ENCODE data around the gene SLC25A22. TPM values are rescaled to one million over a fixed set of nuclear protein-coding genes. Genes with fewer than 3 reads are reported as not detected.

SLC25A22 gene
- total RNA-seq, 1 experiment from 2014 or later, result 11.1 TPM

GRCh38 chr11:776263-776560 lies 21.9 kb downstream of the SLC25A22 start:
- no peak overlapping the region for H3K27ac ChIP-seq
- DNase-seq (ENCODE audit: low read depth in 1 of 2, low spot score in 2 of 2), result no peak

GRCh38 chr11:774873-775592 lies 23.0 kb downstream of the SLC25A22 start:
- Histone ChIP-seq H3K9me3 (replicated peaks) (no peaks in the 10 kb centered on the region), H3K27me3 (replicated peaks) (no peaks in the 10 kb centered on the region), H3K4me3 (no peak overlapping the region), H3K36me3 (peaks cover 15% of the 10 kb centered on the region), H3K4me1 (replicated peaks) (peaks cover 9% of the 10 kb centered on the region), H3K27ac (no peak overlapping the region)
- DNase-seq (ENCODE audit: low read depth in 1 of 2, low spot score in 2 of 2), result peak in 1 of 2 experiments; percentile 37

More at GRCh38 chr11:776263-776560, 21.9 kb downstream of the SLC25A22 start:
- Histone ChIP-seq H3K27me3 (replicated peaks) (no peaks in the 10 kb centered on the region), H3K36me3 (peaks cover 6% of the 10 kb centered on the region), H3K4me3 (peak overlapping the region; percentile 87), H3K9me3 (replicated peaks) (no peaks in the 10 kb centered on the region), H3K4me1 (replicated peaks) (peaks cover 9% of the 10 kb centered on the region)

GRCh38 chr11:773830-774229 lies 24.3 kb downstream of the SLC25A22 start:
- H3K9me3 ChIP-seq (replicated peaks), result no peaks in the 10 kb centered on the region
- DNase-seq (ENCODE audit: low read depth in 1 of 2, low spot score in 2 of 2), result no peak
- no peak overlapping the region for H3K27ac ChIP-seq
- H3K4me3 ChIP-seq, result no peak overlapping the region
- H3K4me1 ChIP-seq (replicated peaks), result peaks cover 9% of the 10 kb centered on the region
- peaks cover 12% of the 10 kb centered on the region for H3K36me3 ChIP-seq
- H3K27me3 ChIP-seq (replicated peaks), result no peaks in the 10 kb centered on the region

- no peak for DNase-seq (ENCODE audit: low read depth in 1 of 2, low spot score in 2 of 2)
- H3K27me3 ChIP-seq (replicated peaks), result no peaks in the 10 kb centered on the region
- H3K36me3 ChIP-seq, result peaks cover 12% of the 10 kb centered on the region
- no peaks in the 10 kb centered on the region for H3K9me3 ChIP-seq (replicated peaks)
- H3K27ac ChIP-seq, result no peak overlapping the region
- peaks cover 8% of the 10 kb centered on the region for H3K4me1 ChIP-seq (replicated peaks)
- H3K4me3 ChIP-seq, result no peak overlapping the region
Measured at GRCh38 chr11:773425-773824, 24.7 kb downstream of the SLC25A22 start.

DNA sequence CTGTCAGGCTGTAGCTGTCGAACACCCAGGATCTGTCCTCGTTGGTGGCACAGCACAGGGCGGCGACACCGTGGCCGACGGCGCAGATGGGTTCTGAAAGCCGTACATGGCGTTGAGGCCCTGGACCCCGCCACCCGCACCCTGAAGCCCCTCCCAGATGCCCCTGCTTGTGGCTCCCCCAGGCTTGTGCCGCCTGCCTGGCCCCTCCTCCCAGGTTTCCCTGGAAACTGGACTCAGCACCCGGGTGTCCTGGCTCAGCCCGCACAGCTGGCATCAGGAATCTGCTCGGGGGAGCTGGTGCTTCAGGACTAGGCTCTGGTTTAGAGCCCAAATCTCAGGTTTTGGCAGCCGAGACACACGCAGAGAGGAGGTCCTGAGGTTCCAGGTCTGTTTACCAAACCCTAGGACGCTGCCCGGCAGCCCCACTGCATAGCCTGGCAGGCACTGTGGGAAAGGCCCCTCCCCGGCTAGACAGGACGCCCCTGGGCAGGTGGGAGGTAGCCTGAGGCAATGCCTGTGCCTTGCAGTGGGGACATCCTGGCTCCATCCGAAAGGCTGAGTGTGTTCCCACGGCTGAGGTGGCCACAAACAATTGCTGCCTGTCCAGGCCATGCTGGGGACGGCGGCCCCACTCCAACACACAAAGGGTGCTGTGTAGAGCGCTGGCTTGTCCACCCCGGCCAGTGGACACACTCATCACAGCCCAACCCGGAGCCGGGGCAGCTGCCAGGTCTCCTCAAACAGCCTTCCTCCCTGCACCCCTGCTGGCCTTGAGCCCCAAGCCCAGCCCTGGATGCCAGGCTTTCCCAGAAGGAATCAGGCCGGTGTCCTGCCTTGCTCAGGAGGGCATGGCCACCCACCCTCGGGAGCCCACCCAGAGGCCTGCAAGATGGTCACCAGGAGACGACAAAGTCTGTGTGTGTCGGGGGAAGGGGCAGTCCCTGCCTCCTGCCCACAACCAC lies 25.4 kb downstream of the SLC25A22 start:
- peak in 1 of 2 experiments; percentile 25 for DNase-seq (ENCODE audit: low read depth in 1 of 2, low spot score in 2 of 2)
- Histone ChIP-seq H3K27me3 (replicated peaks) (no peaks in the 10 kb centered on the region), H3K4me3 (no peak overlapping the region), H3K9me3 (replicated peaks) (no peaks in the 10 kb centered on the region), H3K4me1 (replicated peaks) (0 out of 2 replicates have a peak, but pooled peaks cover 4% of the 10 kb centered on the region), H3K27ac (no peak overlapping the region), H3K36me3 (peaks cover 12% of the 10 kb centered on the region)

DNA sequence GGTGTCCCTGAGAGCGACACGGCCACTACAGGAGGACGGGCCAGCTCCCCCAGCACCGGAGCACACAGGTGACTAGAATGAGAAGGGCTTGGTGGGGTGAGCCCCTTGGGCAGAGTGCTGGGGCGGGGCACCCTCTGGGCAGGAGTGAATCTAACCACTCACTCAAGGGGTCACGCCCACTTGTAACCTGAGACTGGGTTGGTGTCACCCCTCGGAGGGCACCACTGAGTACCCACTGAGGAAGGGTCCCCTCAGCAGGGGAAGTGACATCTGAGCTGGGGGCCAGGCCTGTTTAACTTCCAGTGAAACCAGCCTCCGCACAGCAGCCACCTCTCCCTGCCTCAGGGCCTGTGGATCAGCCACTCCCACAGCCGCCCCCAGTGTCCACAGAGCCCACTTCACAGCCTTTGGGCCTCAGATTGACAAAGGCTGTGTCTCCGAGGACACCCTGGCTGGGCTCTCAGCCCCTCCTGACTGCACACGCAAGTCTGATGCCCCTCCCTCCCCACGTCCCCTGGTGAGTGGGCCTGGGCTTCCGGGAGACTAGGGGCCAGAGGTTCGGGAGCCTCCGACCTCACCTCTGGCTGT lies 26.4 kb downstream of the SLC25A22 start:
- H3K36me3 ChIP-seq, result peaks cover 12% of the 10 kb centered on the region
- no peaks in the 10 kb centered on the region for H3K27me3 ChIP-seq (replicated peaks)
- DNase-seq (ENCODE audit: low read depth in 1 of 2, low spot score in 2 of 2), result peak in 1 of 2 experiments; percentile 28
- H3K4me1 ChIP-seq (replicated peaks), result 0 out of 2 replicates have a peak, but pooled peaks cover 4% of the 10 kb centered on the region
- H3K27ac ChIP-seq, result no peak overlapping the region
- H3K4me3 ChIP-seq, result no peak overlapping the region
- no peaks in the 10 kb centered on the region for H3K9me3 ChIP-seq (replicated peaks)

DNA sequence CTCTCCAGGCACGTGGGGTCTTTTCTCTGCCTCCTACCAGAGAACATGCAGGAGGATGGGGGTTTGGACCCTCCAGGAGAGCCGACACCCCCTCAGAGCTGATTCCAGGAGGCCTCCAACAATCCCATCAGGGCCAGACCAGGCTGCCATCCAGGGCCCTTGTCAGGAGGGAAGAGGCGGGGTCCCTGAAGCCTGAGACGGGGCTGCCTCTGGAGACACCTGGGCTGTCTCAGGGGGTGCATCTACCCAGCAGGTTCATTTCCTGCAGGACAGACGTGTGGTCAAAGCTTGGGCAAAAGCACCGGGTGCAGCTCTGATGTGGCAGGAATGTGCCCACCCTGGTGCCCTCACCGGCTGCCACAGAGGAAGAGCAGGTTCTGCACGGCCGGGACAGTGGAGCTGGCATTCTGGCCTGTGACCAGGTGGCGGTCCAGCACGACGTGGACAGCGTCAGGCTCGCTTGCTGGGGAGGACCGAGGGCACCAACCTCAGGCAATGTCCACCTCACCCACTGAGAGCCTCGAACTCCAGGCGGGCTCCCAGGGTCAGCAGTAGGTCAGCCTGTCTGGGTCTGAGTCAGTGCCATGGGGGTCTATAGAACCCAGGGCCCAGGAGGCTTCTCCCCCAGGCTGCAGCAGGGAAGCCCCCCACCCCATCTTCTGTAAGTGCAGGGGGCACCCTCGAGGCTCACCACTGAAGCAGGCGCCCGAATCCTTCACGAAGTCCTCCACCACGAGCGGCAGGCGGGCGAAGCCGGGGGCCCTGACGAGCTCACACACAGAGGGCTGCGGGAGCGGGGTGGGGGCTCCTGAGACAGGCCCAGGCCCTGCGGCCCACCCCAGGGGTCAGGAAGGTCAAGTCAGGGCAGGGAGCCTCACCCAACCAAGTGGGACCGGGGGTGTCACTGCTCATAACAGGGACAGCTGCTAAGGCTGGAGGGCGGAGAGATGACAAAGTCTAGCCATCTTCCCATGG lies 27.2 kb downstream of the SLC25A22 start:
- Histone ChIP-seq H3K27me3 (replicated peaks) (no peaks in the 10 kb centered on the region), H3K9me3 (replicated peaks) (no peaks in the 10 kb centered on the region), H3K36me3 (peaks cover 14% of the 10 kb centered on the region), H3K4me3 (no peak overlapping the region), H3K4me1 (replicated peaks) (0 out of 2 replicates have a peak, but pooled peaks cover 4% of the 10 kb centered on the region), H3K27ac (no peak overlapping the region)
- DNase-seq (ENCODE audit: low read depth in 1 of 2, low spot score in 2 of 2), result peak in 1 of 2 experiments; percentile 26

GRCh38 chr11:769887-770641 lies 28.0 kb downstream of the SLC25A22 start:
- Histone ChIP-seq H3K9me3 (replicated peaks) (no peaks in the 10 kb centered on the region), H3K4me3 (no peak overlapping the region), H3K27ac (no peak overlapping the region), H3K4me1 (replicated peaks) (no peaks in the 10 kb centered on the region), H3K27me3 (replicated peaks) (no peaks in the 10 kb centered on the region), H3K36me3 (peaks cover 21% of the 10 kb centered on the region)
- no peak for DNase-seq (ENCODE audit: low read depth in 1 of 2, low spot score in 2 of 2)

- no peaks in the 10 kb centered on the region for H3K9me3 ChIP-seq (replicated peaks)
- no peak overlapping the region for H3K4me3 ChIP-seq
- no peak for DNase-seq (ENCODE audit: low read depth in 1 of 2, low spot score in 2 of 2)
- peaks cover 38% of the 10 kb centered on the region for H3K36me3 ChIP-seq
- peaks cover 7% of the 10 kb centered on the region for H3K4me1 ChIP-seq (replicated peaks)
- no peaks in the 10 kb centered on the region for H3K27me3 ChIP-seq (replicated peaks)
- H3K27ac ChIP-seq, result no peak overlapping the region
Measured at GRCh38 chr11:767238-767637, 30.8 kb downstream of the SLC25A22 start.

GRCh38 chr11:766936-767210 lies 31.2 kb downstream of the SLC25A22 start:
- Histone ChIP-seq H3K27ac (no peak overlapping the region), H3K4me3 (no peak overlapping the region), H3K9me3 (replicated peaks) (no peaks in the 10 kb centered on the region), H3K4me1 (replicated peaks) (peaks cover 8% of the 10 kb centered on the region), H3K27me3 (replicated peaks) (no peaks in the 10 kb centered on the region), H3K36me3 (peaks cover 40% of the 10 kb centered on the region)
- no peak for DNase-seq (ENCODE audit: low read depth in 1 of 2, low spot score in 2 of 2)

- no peak overlapping the region for H3K4me3 ChIP-seq
- peaks cover 8% of the 10 kb centered on the region for H3K4me1 ChIP-seq (replicated peaks)
- H3K9me3 ChIP-seq (replicated peaks), result no peaks in the 10 kb centered on the region
- no peak for DNase-seq (ENCODE audit: low read depth in 1 of 2, low spot score in 2 of 2)
- H3K27ac ChIP-seq, result no peak overlapping the region
- H3K27me3 ChIP-seq (replicated peaks), result no peaks in the 10 kb centered on the region
- H3K36me3 ChIP-seq, result peaks cover 40% of the 10 kb centered on the region
Measured at GRCh38 chr11:766106-766935, 31.8 kb downstream of the SLC25A22 start.

DNA sequence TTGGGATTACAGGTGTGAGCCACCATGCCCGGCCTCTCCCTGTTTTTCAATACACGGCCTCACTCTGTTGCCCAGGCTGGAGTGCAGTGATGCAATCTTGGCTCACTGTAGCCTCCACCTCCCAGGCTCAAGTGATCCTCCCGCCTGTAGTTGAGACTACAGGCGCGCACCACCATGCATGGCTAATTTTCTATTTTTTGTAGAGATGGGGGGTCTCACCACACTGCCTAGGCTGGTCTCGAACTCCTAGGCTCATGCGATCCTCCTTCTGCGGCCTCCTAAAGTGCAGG lies 32.3 kb downstream of the SLC25A22 start:
- no peak overlapping the region for H3K4me3 ChIP-seq
- no peaks in the 10 kb centered on the region for H3K9me3 ChIP-seq (replicated peaks)
- peaks cover 8% of the 10 kb centered on the region for H3K4me1 ChIP-seq (replicated peaks)
- no peak for DNase-seq (ENCODE audit: low read depth in 1 of 2, low spot score in 2 of 2)
- H3K27ac ChIP-seq, result no peak overlapping the region
- H3K36me3 ChIP-seq, result peaks cover 38% of the 10 kb centered on the region
- no peaks in the 10 kb centered on the region for H3K27me3 ChIP-seq (replicated peaks)
